Sigmoid colon (tissue), 7 donors: ENCODE data around the gene PRUNE2. TPM values are rescaled to one million over a fixed set of nuclear protein-coding genes. Genes with fewer than 3 reads are reported as not detected.

Experiments
- DNase-seq: peaks from one replicate; pipeline ENCODE4 v3.0.0-alpha.2; 2019
- H3K27ac ChIP-seq, 4 donors: fragments of 200-600 bp; sonication (generic); one replicate each; pipeline ENCODE4 v1.5.1; 2016 to 2019; ENCODE audit warnings: mild to moderate bottlenecking in 1 of 4
- H3K27me3 ChIP-seq, 3 donors: fragments of 200-600 bp; sonication (generic); one replicate each; pipeline ENCODE4 v1.5.1; 2019; ENCODE audit warnings: mild to moderate bottlenecking in 1 of 3
- H3K36me3 ChIP-seq, 4 donors: fragments of 200-600 bp; sonication (generic); one replicate each; pipeline ENCODE4 v1.5.1; 2016 to 2019
- H3K4me1 ChIP-seq, 4 donors: fragments of 200-600 bp; sonication (generic); one replicate each; pipeline ENCODE4 v1.5.1; 2017 to 2019
- H3K4me3 ChIP-seq, 4 donors: fragments of 200-600 bp; sonication (generic); one replicate each; pipeline ENCODE4 v1.5.1; 2017 to 2019; ENCODE audit warnings: mild to moderate bottlenecking in 2 of 4, moderate library complexity in 1 of 4
- H3K9me3 ChIP-seq, 4 donors: fragments of 200-600 bp in 3 of 4; sonication (generic) in 3 of 4; one replicate each; pipeline versions ENCODE4 v1.5.1 to v1.6.1; 2013 to 2019
- CTCF ChIP-seq, 4 experiments: fragments of 450-650 bp in 3 of 4; fragments of 200-600 bp in 1 of 4; IDR thresholded peaks; one replicate each; pipeline ENCODE4 v1.5.1; 2016 to 2019; ENCODE audit warnings: antibody characterized with exemption in 4 of 4, mild to moderate bottlenecking in 3 of 4, moderate library complexity in 2 of 4
- EP300 ChIP-seq, 4 donors: sonication (generic); formaldehyde crosslinking; IDR thresholded peaks; one replicate each; pipeline ENCODE4 v1.6.1; 2017; ENCODE audit warnings: antibody characterized with exemption in 4 of 4
- POLR2A ChIP-seq, 2 donors: fragments of 450-650 bp; IDR thresholded peaks; one replicate each; pipeline ENCODE4 v1.6.1; 2016; ENCODE audit warnings: antibody characterized with exemption in 2 of 2, mild to moderate bottlenecking in 2 of 2, moderate library complexity in 2 of 2
- POLR2AphosphoS5 ChIP-seq, 4 donors: sonication (generic); formaldehyde crosslinking; IDR thresholded peaks; one replicate each; pipeline ENCODE4 v1.6.1; 2017; ENCODE audit warnings: antibody characterized with exemption in 4 of 4
- WGBS, 2 donors: extraction: QIAGEN DNeasy Blood & Tissue Kit; methylation state at CpG; one replicate each; pipeline ENCODE4 v1.1.7; 2013; 5-methylcytosine and 5-hydroxymethylcytosine counted together
- intact Hi-C: fragments of 100-400 bp; cut with DNase I; formaldehyde crosslinking; loops from one replicate; pipeline ENCODE4 v1.15.1; 2023
- polyA plus RNA-seq, 3 donors: library from polyadenylated mRNA; stranded (reverse); fragments of 200-250 nt; gene quantifications; one replicate each; pipeline ENCODE4 v1.2.3, GENCODE V29; 2013
- total RNA-seq, 4 donors: library from RNA; depleted of rRNA; stranded (reverse); fragments of >200 nt; gene quantifications; one replicate each; pipeline ENCODE4 v1.1.0, GENCODE V29; 2016
- donor health status: healthy with polysubstance abuse.
- donor health status: Bipolar disorder and iron deficiency.
- donor health status: healthy.

Gene PRUNE2
- total and polyA plus RNA-seq, 7 donors: 7.4 to 536 (median 440) TPM

GRCh38 chr9:76817489-76817888 lies 88.4 kb downstream of the PRUNE2 start:
- Histone ChIP-seq H3K27ac (peak overlapping the region; percentile 81 to 94 (median 87)), H3K36me3 (peaks cover 0 to 10% (median 1%) of the 10 kb centered on the region in 4 donors), H3K27me3 (no peaks in the 10 kb centered on the region), H3K4me3 (no peak overlapping the region), H3K9me3 (no peaks in the 10 kb centered on the region), H3K4me1 (peaks cover 0 to 76% (median 53%) of the 10 kb centered on the region in 4 donors)
- no peak for TF ChIP-seq CTCF (IDR thresholded peaks at IDR 0.05)
- TF ChIP-seq POLR2AphosphoS5 (IDR thresholded peaks at IDR 0.05): peak in 1 of 4 donors; percentile 33
- WGBS, 2 donors: 85 to 88% methylated on average over 1 of the region's 1 CpG
- intact Hi-C loops: loop anchor here (5.0 kb wide), 1 partner anchor 50 kb away; no protein-coding TSS in a partner anchor
- no peak for DNase-seq

GRCh38 chr9:76812591-76812990 lies 93.3 kb downstream of the PRUNE2 start:
- intact Hi-C loops: no loop called here
- peaks cover 0 to 55% (median 35%) of the 10 kb centered on the region in 4 donors for H3K4me1 ChIP-seq
- H3K27ac ChIP-seq: peak overlapping the region in 2 of 4 donors; percentile 55 to 94
- no peak for DNase-seq
- H3K36me3 ChIP-seq: peaks cover 0 to 10% (median 6%) of the 10 kb centered on the region in 4 donors
- H3K4me3 ChIP-seq: no peak overlapping the region
- no peaks in the 10 kb centered on the region for H3K27me3 ChIP-seq
- TF ChIP-seq EP300 (IDR thresholded peaks at IDR 0.05) (no peak), POLR2A (IDR thresholded peaks at IDR 0.05) (no peak), POLR2AphosphoS5 (IDR thresholded peaks at IDR 0.05) (no peak), CTCF (IDR thresholded peaks at IDR 0.05) (no peak)
- 88% methylated on average over 6 of the region's 6 CpGs for WGBS, 2 donors
- no peaks in the 10 kb centered on the region for H3K9me3 ChIP-seq

- H3K4me1 ChIP-seq: peaks cover 0 to 36% (median 20%) of the 10 kb centered on the region in 4 donors
- H3K4me3 ChIP-seq: no peak overlapping the region
- intact Hi-C loops: loop anchor here (2.0 kb wide), 2 partner anchors 96 to 178 kb away; partner anchors contain the start of gene PRUNE2
- H3K9me3 ChIP-seq: no peaks in the 10 kb centered on the region
- H3K27ac ChIP-seq: peak overlapping the region; percentile 27 to 94 (median 49)
- no peaks in the 10 kb centered on the region for H3K27me3 ChIP-seq
- DNase-seq: no peak
- 32 to 35% methylated on average over 2 of the region's 2 CpGs for WGBS, 2 donors
- H3K36me3 ChIP-seq: peaks cover 0 to 10% (median 6%) of the 10 kb centered on the region in 4 donors
- TF ChIP-seq CTCF (IDR thresholded peaks at IDR 0.05) (peak; percentile 67 to 89 (median 81)), POLR2AphosphoS5 (IDR thresholded peaks at IDR 0.05) (peak in 1 of 4 donors; percentile 12), EP300 (IDR thresholded peaks at IDR 0.05) (no peak)
Measured at GRCh38 chr9:76810377-76810957, 95.4 kb downstream of the PRUNE2 start.

- peaks cover 0 to 14% (median 8%) of the 10 kb centered on the region in 4 donors for H3K36me3 ChIP-seq
- DNase-seq: no peak
- H3K27me3 ChIP-seq: no peaks in the 10 kb centered on the region
- H3K4me3 ChIP-seq: no peak overlapping the region
- intact Hi-C loops: no loop called here
- no peaks in the 10 kb centered on the region for H3K9me3 ChIP-seq
- 76 to 87% methylated on average over 5 of the region's 5 CpGs for WGBS, 2 donors
- H3K27ac ChIP-seq: peak overlapping the region in 2 of 4 donors; percentile 17 to 25
- H3K4me1 ChIP-seq: peaks cover 0 to 30% (median 13%) of the 10 kb centered on the region in 4 donors
- TF ChIP-seq EP300 (IDR thresholded peaks at IDR 0.05): no peak
- peak in 1 of 4 donors; percentile 5 for TF ChIP-seq POLR2AphosphoS5 (IDR thresholded peaks at IDR 0.05)
- no peak for TF ChIP-seq POLR2A (IDR thresholded peaks at IDR 0.05)
- TF ChIP-seq CTCF (IDR thresholded peaks at IDR 0.05): no peak
Measured at GRCh38 chr9:76808636-76809035, 97.3 kb downstream of the PRUNE2 start.
